ENCODE data around the gene ULK3. TPM values are rescaled to one million over a fixed set of nuclear protein-coding genes. Genes with fewer than 3 reads are reported as not detected.

Gene ULK3
- total RNA-seq, 1 donor from 2014 or later: 34.8 TPM

- Mint-ChIP-seq H3K4me3 (no peak overlapping the region), H3K27me3 (ENCODE audit: low read depth) (no peaks in the 10 kb centered on the region), H3K4me1 (no peaks in the 10 kb centered on the region), H3K9me3 (no peaks in the 10 kb centered on the region), H3K27ac (no peak overlapping the region), H3K36me3 (peaks cover 9% of the 10 kb centered on the region)
- TF ChIP-seq, protein P1, sequence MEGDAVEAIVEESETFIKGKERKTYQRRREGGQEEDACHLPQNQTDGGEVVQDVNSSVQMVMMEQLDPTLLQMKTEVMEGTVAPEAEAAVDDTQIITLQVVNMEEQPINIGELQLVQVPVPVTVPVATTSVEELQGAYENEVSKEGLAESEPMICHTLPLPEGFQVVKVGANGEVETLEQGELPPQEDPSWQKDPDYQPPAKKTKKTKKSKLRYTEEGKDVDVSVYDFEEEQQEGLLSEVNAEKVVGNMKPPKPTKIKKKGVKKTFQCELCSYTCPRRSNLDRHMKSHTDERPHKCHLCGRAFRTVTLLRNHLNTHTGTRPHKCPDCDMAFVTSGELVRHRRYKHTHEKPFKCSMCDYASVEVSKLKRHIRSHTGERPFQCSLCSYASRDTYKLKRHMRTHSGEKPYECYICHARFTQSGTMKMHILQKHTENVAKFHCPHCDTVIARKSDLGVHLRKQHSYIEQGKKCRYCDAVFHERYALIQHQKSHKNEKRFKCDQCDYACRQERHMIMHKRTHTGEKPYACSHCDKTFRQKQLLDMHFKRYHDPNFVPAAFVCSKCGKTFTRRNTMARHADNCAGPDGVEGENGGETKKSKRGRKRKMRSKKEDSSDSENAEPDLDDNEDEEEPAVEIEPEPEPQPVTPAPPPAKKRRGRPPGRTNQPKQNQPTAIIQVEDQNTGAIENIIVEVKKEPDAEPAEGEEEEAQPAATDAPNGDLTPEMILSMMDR (IDR thresholded peaks at IDR 0.05; ENCODE audit: unreplicated experiment): no peak
- DNase-seq (ENCODE audit: low spot score in 2 of 2, unreplicated experiment in 2 of 2): no peak
These were observed 35.7 kb downstream of the ULK3 start for GRCh38 chr15:74807282-74807681.

- H3K4me1 Mint-ChIP-seq: no peaks in the 10 kb centered on the region
- H3K36me3 Mint-ChIP-seq: peaks cover 12% of the 10 kb centered on the region
- H3K9me3 Mint-ChIP-seq: no peaks in the 10 kb centered on the region
- no peak overlapping the region for H3K27ac Mint-ChIP-seq
- no peaks in the 10 kb centered on the region for H3K27me3 Mint-ChIP-seq (ENCODE audit: low read depth)
- no peak for DNase-seq (ENCODE audit: low spot score in 2 of 2, unreplicated experiment in 2 of 2)
- TF ChIP-seq, protein P1 (IDR thresholded peaks at IDR 0.05; ENCODE audit: unreplicated experiment): no peak
- no peak overlapping the region for H3K4me3 Mint-ChIP-seq
These were observed 38.0 kb downstream of the ULK3 start for GRCh38 chr15:74804935-74805334.

DNA sequence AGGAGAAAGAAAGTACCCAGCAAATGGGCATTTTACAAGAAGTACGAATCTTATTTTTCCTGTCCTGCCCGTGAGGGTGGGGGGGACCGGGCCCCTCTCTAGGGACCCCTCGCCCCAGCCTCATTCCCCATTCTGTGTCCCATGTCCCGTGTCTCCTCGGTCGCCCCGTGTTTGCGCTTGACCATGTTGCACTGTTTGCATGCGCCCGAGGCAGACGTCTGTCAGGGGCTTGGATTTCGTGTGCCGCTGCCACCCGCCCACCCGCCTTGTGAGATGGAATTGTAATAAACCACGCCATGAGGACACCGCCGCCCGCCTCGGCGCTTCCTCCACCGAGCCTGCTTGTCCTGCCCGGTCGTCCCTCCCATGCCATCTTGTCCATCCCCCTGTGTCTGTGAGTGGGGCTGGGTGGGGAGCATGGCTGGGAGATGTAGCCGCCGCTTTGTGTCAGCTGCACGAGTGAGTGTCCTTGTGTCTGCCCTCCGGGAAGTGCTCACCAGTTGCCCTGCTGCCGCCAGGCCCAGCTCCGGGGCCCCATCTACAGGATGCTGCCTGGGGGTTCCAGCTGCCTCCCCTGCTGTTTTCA, 40.0 kb downstream of the ULK3 start:
- Mint-ChIP-seq H3K27ac (no peak overlapping the region), H3K4me3 (no peak overlapping the region), H3K36me3 (peaks cover 12% of the 10 kb centered on the region), H3K4me1 (no peaks in the 10 kb centered on the region), H3K9me3 (no peaks in the 10 kb centered on the region), H3K27me3 (ENCODE audit: low read depth) (no peaks in the 10 kb centered on the region)
- DNase-seq (ENCODE audit: low spot score in 2 of 2, unreplicated experiment in 2 of 2): no peak
- TF ChIP-seq, protein P1 (IDR thresholded peaks at IDR 0.05; ENCODE audit: unreplicated experiment): no peak

- H3K4me1 Mint-ChIP-seq: no peaks in the 10 kb centered on the region
- no peak overlapping the region for H3K27ac Mint-ChIP-seq
- no peak for DNase-seq (ENCODE audit: low spot score in 2 of 2, unreplicated experiment in 2 of 2)
- no peaks in the 10 kb centered on the region for H3K9me3 Mint-ChIP-seq
- no peak overlapping the region for H3K4me3 Mint-ChIP-seq
- peaks cover 12% of the 10 kb centered on the region for H3K36me3 Mint-ChIP-seq
- TF ChIP-seq, protein P1 (IDR thresholded peaks at IDR 0.05; ENCODE audit: unreplicated experiment): no peak
- H3K27me3 Mint-ChIP-seq (ENCODE audit: low read depth): no peaks in the 10 kb centered on the region
These were observed 40.7 kb downstream of the ULK3 start for GRCh38 chr15:74802290-74802689.

DNA sequence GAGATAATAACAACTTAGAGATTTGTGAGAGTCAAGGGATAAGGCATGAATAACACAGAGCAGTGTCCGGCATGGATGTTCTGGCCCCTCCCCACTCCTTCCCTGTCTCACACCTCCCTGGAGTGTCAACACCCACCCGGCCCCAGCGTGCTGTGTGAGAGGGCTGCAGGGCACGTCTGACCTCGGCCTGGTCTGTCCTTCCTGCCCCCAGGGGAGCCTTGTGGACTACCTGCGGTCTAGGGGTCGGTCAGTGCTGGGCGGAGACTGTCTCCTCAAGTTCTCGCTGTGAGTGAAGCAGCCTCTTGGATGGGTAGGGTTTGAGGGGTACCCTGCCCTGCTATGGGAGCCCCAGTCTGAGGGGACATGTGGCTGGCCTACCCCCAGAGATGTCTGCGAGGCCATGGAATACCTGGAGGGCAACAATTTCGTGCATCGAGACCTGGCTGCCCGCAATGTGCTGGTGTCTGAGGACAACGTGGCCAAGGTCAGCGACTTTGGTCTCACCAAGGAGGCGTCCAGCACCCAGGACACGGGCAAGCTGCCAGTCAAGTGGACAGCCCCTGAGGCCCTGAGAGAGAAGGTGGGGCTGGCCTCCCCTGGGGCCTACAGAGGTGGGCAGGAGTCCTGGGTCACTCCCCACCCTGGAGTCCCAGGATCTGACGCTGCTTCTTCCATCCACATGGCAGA, 41.5 kb downstream of the ULK3 start:
- H3K36me3 Mint-ChIP-seq: peaks cover 12% of the 10 kb centered on the region
- H3K27ac Mint-ChIP-seq: no peak overlapping the region
- H3K27me3 Mint-ChIP-seq (ENCODE audit: low read depth): no peaks in the 10 kb centered on the region
- H3K4me1 Mint-ChIP-seq: no peaks in the 10 kb centered on the region
- H3K9me3 Mint-ChIP-seq: no peaks in the 10 kb centered on the region
- TF ChIP-seq, protein P1 (IDR thresholded peaks at IDR 0.05; ENCODE audit: unreplicated experiment): no peak
- H3K4me3 Mint-ChIP-seq: no peak overlapping the region
- DNase-seq (ENCODE audit: low spot score in 2 of 2, unreplicated experiment in 2 of 2): no peak

Data from mesothelial cell of epicardium (in vitro differentiated cells).